GM18870 (cell line): ENCODE results near the gene FAM120C.

Experiments
- ATAC-seq: cut with Tn5 transposase; IDR thresholded peaks from one replicate; pipeline ENCODE4 v1.9.1; 2021; ENCODE audit warnings: moderate library complexity; ENCODE audit not compliant: unreplicated experiment

Gene FAM120C

DNA sequence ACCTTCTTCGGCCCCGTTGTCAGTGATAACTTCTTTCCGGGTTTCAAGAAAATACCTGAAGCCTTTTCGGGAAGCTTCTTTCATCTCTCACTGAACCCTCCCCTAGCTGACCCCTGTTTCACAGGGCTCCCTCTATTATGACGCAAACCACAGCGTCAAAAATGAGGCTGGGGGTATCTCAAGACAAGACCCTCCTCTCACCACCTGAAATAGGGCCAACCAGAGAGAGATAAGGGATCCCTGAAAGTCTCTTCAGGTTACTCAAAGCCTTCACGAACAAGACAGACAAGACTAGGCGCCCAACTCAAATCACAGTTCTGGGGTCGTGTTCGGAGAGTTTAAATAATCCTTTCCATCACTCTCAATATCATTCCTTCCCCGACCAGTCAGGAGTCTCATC is 140.0 kb downstream of the FAM120C start:
- ATAC-seq = no peak

DNA sequence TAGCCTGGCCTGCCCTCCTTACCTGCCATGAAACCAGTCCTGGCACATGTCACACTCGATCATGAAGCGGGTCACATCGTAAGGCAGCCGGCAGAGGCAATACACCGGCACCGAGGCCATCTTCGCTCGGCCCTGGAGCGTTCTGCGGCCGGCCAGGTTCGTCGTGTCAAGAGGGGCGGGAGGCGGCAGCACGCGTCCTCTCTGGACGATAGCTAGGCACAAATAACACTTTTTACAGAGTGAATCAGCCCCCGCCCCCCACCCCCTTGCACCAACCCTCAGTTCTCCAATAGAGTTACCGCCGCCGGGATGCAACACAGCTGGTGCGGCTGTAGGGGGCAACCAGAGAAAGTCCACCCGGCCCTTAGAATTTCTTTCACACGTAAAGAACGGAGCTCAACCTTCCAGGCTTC is 140.4 kb downstream of the FAM120C start:
- no peak for ATAC-seq

DNA sequence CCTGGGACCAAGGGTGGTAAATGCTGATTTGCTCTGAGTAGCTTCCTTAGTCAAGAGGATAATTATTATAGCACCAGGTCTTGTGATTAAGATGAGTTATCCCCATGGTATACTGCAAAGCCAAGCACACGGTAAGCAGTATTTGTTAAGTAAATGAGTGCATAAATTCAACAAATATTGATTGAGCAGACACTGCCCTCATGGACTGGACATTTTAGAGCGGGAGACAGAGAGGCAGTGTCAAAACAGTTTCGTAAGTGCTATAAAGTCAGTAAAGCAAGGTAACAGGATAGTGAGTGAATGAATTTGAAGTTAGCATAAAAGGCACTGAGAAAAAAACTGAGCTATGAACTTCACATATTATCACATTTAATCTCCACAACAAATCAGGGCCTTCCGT is 152.7 kb downstream of the FAM120C start:
- no peak for ATAC-seq

- no peak for ATAC-seq
These were observed 153.4 kb downstream of the FAM120C start for GRCh38 chrX:54029529-54030143.

- no peak for ATAC-seq
These were observed 158.7 kb downstream of the FAM120C start for GRCh38 chrX:54024350-54024749.
